ACC112 (cell line): ENCODE results near the gene SHH.

ENCODE experiments used
- H2AFZ ChIP-seq: fragments of 200-600 bp; sonication (generic); one replicate; pipeline ENCODE4 v1.6.0; 2017; ENCODE audit warnings: antibody characterized with exemption, low read length; ENCODE audit not compliant: unreplicated experiment
- H3K27ac ChIP-seq: fragments of 200-600 bp; sonication (generic); 2 replicates; pipeline ENCODE4 v1.5.1; 2014; ENCODE audit warnings: low read depth, mild to moderate bottlenecking, antibody characterized with exemption, low read length, moderate library complexity
- H3K27me3 ChIP-seq: fragments of 200-600 bp; sonication (generic); 2 replicates; pipeline ENCODE4 v1.6.1; 2014; ENCODE audit warnings: mild to moderate bottlenecking, antibody characterized with exemption, low read length, moderate library complexity, mixed read lengths; ENCODE audit not compliant: insufficient read depth
- H3K36me3 ChIP-seq: fragments of 200-600 bp; sonication (generic); 2 replicates; pipeline ENCODE4 v1.6.1; 2016; ENCODE audit warnings: mild to moderate bottlenecking, antibody characterized with exemption, low read length, moderate library complexity, mixed read lengths; ENCODE audit not compliant: insufficient read depth
- H3K4me1 ChIP-seq: fragments of 200-600 bp; sonication (generic); one replicate; pipeline ENCODE4 v1.6.1; 2016; ENCODE audit warnings: low read length, mixed read lengths; ENCODE audit not compliant: insufficient read depth, unreplicated experiment, control insufficient read depth
- H3K4me3 ChIP-seq: fragments of 200-600 bp; sonication (generic); 2 replicates; pipeline ENCODE4 v1.5.1; 2014; ENCODE audit warnings: mild to moderate bottlenecking, low read depth, low read length
- H3K79me2 ChIP-seq: fragments of 200-600 bp; sonication (generic); one replicate; pipeline ENCODE4 v1.6.0; 2016; ENCODE audit warnings: low read length; ENCODE audit not compliant: control insufficient read depth, unreplicated experiment, insufficient read depth

SHH gene

GRCh38 chr7:155811895-155812761 is at the start of gene SHH:
Gene SHH, minus strand, starts transcription at chr7:155812463. Its CDS starts 341 bp downstream, at chr7:155812122.
- Histone ChIP-seq H2AFZ (peak within 1 kb of the TSS; percentile 10), H3K27me3 (peaks cover 85% of the 10 kb centered on the region)

DNA sequence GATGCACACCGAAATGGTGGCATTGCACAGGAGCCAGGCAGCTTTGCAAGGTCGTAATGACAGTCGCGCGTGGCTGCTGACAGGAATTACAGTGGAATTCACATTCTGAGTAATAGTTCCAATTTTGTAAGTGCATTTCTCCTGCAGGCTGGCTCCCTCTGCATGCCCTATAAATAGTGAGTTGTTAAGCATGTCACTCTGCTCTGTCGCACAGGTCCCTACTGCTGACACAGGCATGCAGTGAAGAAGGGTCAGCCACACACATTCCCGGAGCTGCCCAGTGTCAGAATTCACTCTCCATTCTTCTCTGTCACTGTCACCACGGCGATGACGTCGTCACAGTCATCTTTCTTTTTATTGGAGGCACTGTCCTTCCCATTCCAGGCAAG is 49.2 kb upstream of the SHH start:
- no peak overlapping the region for H2AFZ ChIP-seq
- H3K27me3 ChIP-seq: no peaks in the 10 kb centered on the region
- no peak overlapping the region for H3K4me3 ChIP-seq
- H3K79me2 ChIP-seq: no peaks in the 10 kb centered on the region
- H3K36me3 ChIP-seq: no peaks in the 10 kb centered on the region
- no peaks in the 10 kb centered on the region for H3K4me1 ChIP-seq
- H3K27ac ChIP-seq: no peak overlapping the region

More at GRCh38 chr7:155811895-155812761, at the start of gene SHH:
- Histone ChIP-seq H3K36me3 (no peaks in the 10 kb centered on the region), H3K4me3 (peak within 1 kb of the TSS; percentile 71), H3K79me2 (no peaks in the 10 kb centered on the region), H3K4me1 (peaks cover 11% of the 10 kb centered on the region), H3K27ac (no peak within 1 kb of the TSS)

GRCh38 chr7:155860840-155861479 is 48.7 kb upstream of the SHH start:
- H3K27ac ChIP-seq: no peak overlapping the region
- H3K4me1 ChIP-seq: no peaks in the 10 kb centered on the region
- no peaks in the 10 kb centered on the region for H3K27me3 ChIP-seq
- no peaks in the 10 kb centered on the region for H3K36me3 ChIP-seq
- H3K79me2 ChIP-seq: no peaks in the 10 kb centered on the region
- H3K4me3 ChIP-seq: no peak overlapping the region
- no peak overlapping the region for H2AFZ ChIP-seq

- Histone ChIP-seq H3K4me1 (no peaks in the 10 kb centered on the region), H3K4me3 (no peak overlapping the region), H3K36me3 (no peaks in the 10 kb centered on the region), H2AFZ (no peak overlapping the region), H3K79me2 (no peaks in the 10 kb centered on the region), H3K27me3 (no peaks in the 10 kb centered on the region), H3K27ac (no peak overlapping the region)
Observed at GRCh38 chr7:155860461-155860839, 48.2 kb upstream of the SHH start.

DNA sequence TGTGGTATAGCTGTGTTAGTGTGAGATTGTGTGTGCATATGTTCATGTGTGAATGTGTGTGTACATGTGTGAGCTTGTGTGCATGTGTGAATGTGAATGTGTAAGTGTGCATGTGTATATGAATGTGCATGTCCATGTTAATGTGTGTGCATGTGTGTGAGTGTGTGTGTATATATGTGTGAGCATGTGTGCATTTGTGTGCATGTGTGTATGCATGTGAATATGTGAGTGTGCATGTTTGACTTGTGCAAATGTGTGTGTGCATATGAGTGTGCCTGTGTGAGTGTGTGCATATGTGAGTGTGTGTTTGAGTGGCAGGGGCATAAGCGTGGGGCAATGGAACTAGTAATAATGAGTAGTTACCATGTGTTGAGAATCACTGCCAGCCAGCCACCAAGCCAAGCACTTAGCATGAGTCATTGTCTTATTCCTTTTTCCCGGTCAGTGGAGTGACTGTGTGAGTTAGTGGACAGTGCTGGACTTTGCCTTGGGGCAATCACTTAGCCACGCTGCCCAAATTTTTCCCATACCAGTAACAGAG is 46.3 kb upstream of the SHH start:
- Histone ChIP-seq H3K27ac (no peak overlapping the region), H3K4me3 (no peak overlapping the region), H3K27me3 (no peaks in the 10 kb centered on the region), H3K4me1 (no peaks in the 10 kb centered on the region), H3K79me2 (no peaks in the 10 kb centered on the region), H3K36me3 (no peaks in the 10 kb centered on the region), H2AFZ (no peak overlapping the region)

DNA sequence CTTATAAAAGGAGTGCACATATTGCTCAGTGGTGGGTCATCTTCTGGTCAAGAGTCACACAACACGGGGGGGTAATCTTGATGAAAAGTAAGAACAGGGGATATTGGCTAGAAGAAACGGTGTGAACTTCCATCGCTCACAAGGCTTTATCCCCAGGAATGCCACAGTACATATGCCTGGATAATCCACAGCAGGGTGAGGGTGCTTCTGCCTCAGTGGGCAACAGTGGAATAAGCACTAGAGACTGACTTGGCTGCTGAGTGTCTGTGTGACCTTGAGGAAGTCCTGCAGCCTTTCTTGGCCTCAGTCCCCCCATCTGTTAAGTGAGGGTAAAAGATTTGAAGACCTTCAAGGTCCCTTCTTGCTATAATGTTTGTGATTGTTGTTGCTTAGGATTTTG is 44.9 kb upstream of the SHH start:
- no peaks in the 10 kb centered on the region for H3K27me3 ChIP-seq
- H3K4me3 ChIP-seq: no peak overlapping the region
- H3K27ac ChIP-seq: no peak overlapping the region
- H2AFZ ChIP-seq: no peak overlapping the region
- no peaks in the 10 kb centered on the region for H3K4me1 ChIP-seq
- H3K79me2 ChIP-seq: no peaks in the 10 kb centered on the region
- H3K36me3 ChIP-seq: no peaks in the 10 kb centered on the region

- H3K4me3 ChIP-seq: no peak overlapping the region
- H3K27ac ChIP-seq: no peak overlapping the region
- H3K36me3 ChIP-seq: no peaks in the 10 kb centered on the region
- H2AFZ ChIP-seq: no peak overlapping the region
- no peaks in the 10 kb centered on the region for H3K4me1 ChIP-seq
- H3K27me3 ChIP-seq: no peaks in the 10 kb centered on the region
- no peaks in the 10 kb centered on the region for H3K79me2 ChIP-seq
Observed at GRCh38 chr7:155856656-155857055, 44.4 kb upstream of the SHH start.

DNA sequence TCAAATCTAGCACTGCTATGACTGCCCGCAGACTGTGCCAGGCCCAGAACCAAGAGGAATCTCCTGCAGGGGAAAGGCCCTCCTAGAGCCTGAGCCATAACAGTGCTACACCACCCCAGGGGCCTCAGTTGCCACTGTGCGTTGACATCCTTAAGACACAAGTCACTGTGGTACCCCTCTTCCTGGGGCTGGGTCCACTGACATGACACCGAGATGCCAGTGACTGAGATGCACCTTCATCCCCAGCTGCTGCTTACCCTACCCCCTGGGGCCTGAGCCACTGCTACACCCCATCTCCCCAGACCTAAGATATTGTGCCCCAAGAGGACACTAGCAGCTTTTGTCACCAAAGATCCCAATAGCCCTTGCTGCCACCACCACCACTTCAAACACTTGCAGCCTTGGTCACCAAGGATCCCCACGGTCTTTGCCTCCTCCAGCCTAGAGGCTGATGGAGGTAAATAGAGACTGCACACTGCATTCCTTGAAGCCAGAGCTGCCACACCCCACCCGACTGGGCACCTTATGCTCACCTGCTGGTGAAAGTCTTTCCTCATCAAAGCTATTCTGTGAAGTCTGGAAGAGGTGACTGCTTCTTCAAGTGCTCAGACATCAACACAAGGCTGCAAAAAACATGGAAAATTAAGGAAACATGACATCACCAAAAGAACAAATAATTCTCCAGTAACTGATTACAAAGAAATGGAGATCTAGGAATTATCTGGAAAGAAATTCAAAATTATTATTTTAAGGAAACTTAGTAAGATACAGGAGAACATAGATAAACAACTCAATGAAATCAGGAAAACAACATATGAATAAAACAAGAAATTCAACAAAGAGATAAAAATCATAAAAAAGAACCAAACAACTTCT is 40.4 kb upstream of the SHH start:
- Histone ChIP-seq H3K27me3 (no peaks in the 10 kb centered on the region), H2AFZ (no peak overlapping the region), H3K4me1 (no peaks in the 10 kb centered on the region), H3K4me3 (no peak overlapping the region), H3K27ac (no peak overlapping the region), H3K79me2 (no peaks in the 10 kb centered on the region), H3K36me3 (no peaks in the 10 kb centered on the region)

DNA sequence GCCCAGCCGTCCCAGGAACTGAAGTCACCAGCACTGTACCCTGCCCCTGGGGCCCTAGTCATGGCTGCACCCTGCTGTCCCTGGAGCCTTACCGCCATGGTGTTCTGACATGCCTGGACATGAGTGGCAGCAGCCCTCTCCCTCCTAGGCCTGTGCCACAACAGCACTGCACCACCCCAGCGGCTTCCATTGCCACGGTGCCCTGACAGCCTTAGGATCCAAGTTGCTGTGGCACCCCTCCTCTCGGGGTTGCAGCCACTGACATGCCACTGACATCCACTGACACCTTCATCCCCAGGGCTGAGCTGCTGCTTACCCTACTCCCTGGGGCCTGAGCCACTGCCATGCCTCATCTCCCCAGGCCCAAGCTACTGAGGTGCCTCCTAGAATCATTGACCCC is 39.6 kb upstream of the SHH start:
- Histone ChIP-seq H3K27ac (no peak overlapping the region), H3K27me3 (no peaks in the 10 kb centered on the region)

More for the DNA sequence above, 39.6 kb upstream of the SHH start:
- Histone ChIP-seq H2AFZ (no peak overlapping the region), H3K36me3 (no peaks in the 10 kb centered on the region), H3K4me1 (no peaks in the 10 kb centered on the region), H3K79me2 (no peaks in the 10 kb centered on the region), H3K4me3 (no peak overlapping the region)
